ENCODE results near the gene CRB3. TPM values are rescaled to one million over a fixed set of nuclear protein-coding genes. Genes with fewer than 3 reads are reported as not detected.

The CRB3 gene
- total RNA-seq, 2 experiments from 2014 or later, result 1.2 to 2.9 TPM

DNA sequence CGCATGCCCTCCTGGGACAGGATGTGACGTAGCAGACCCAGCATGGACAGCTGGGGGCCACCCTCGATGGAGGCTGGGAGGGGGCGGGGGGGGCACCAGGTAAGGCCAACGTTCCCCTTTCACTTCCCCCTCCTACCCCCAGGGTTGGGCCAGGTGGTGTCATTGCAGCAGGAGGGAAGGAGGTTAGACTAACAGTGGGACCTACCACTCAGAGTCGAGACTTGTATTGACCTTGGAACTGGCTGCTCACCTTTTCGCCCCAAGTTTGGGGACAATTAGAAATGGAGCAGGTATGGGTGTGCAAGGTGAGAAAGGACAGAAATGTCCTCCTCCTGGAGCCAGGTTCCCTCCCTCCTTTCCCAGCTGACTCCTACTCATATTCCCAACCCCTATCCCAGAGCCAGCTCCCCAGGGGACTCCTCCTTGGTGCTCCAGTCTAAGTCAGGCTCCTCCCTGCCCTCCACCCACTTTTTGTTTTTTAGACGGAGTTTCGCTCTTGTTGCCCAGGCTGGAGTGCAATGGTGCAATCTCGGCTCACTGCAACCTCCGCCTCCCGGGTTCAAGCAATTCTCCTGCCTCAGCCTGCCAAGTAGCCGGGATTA, 21.9 kb upstream of the CRB3 start:
- no peak for DNase-seq (ENCODE audit: low spot score)
- no peaks in the 10 kb centered on the region for H3K9me2 ChIP-seq (ENCODE audit: insufficient read depth, low read length)
- H3K27ac ChIP-seq (ENCODE audit: low read depth, low read length, poor library complexity, severe bottlenecking), result no peak overlapping the region
- TF ChIP-seq, protein P1, sequence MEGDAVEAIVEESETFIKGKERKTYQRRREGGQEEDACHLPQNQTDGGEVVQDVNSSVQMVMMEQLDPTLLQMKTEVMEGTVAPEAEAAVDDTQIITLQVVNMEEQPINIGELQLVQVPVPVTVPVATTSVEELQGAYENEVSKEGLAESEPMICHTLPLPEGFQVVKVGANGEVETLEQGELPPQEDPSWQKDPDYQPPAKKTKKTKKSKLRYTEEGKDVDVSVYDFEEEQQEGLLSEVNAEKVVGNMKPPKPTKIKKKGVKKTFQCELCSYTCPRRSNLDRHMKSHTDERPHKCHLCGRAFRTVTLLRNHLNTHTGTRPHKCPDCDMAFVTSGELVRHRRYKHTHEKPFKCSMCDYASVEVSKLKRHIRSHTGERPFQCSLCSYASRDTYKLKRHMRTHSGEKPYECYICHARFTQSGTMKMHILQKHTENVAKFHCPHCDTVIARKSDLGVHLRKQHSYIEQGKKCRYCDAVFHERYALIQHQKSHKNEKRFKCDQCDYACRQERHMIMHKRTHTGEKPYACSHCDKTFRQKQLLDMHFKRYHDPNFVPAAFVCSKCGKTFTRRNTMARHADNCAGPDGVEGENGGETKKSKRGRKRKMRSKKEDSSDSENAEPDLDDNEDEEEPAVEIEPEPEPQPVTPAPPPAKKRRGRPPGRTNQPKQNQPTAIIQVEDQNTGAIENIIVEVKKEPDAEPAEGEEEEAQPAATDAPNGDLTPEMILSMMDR (conservative IDR thresholded peaks at IDR 0.05; ENCODE audit: low read length), result no peak
- no peak for TF ChIP-seq EZH2phosphoT487 (IDR thresholded peaks at IDR 0.05; ENCODE audit: borderline replicate concordance, low read depth, low read length)
- no peak overlapping the region for H3K4me3 ChIP-seq (ENCODE audit: low read depth, low read length, poor library complexity, severe bottlenecking)
- H3K79me2 ChIP-seq (ENCODE audit: insufficient read depth, low read depth, low read length), result no peaks in the 10 kb centered on the region
- no peak overlapping the region for H2AFZ ChIP-seq (ENCODE audit: low read length)
- ChIA-PET CTCF (ENCODE audit: unreplicated experiment) (no interaction called here), POLR2A (no interaction called here)
- intact Hi-C loops (cut with micrococcal nuclease; ENCODE audit: unreplicated experiment), result no loop called here
- H3K36me3 ChIP-seq (ENCODE audit: insufficient read depth, low read length), result peaks cover 34% of the 10 kb centered on the region
- no peaks in the 10 kb centered on the region for H3K4me1 ChIP-seq (ENCODE audit: insufficient read depth, low read length, poor library complexity, severe bottlenecking)
- H4K20me1 ChIP-seq (ENCODE audit: insufficient read depth, low read length), result no peaks in the 10 kb centered on the region
- no peak overlapping the region for H3K4me2 ChIP-seq (ENCODE audit: low read length)
- no TSS peak for BruUV-seq (replicated peaks)
- no peaks in the 10 kb centered on the region for H3K9me3 ChIP-seq (ENCODE audit: low read length)

DNA sequence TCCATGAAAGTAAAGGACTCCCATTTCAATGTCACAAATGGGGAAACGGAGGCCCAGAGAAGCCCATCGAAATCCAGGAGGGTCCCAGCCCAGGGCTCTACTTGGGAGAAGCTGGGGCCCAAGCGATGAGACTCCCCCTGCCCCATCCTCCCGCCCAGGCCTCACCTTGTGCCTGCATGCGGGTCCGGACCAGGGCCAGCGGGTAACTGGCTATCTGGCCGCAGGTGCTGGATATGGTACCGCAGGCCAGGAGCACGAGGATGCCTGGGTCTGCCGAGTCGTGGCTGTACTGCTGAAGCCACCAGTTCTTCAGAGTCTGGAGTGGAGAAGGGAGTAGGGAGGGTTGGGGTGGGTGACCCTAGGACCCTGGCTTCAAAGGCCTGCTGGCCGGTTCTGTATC, 20.1 kb upstream of the CRB3 start:
- CTCF ChIA-PET (ENCODE audit: unreplicated experiment), result no interaction called here
- no TSS peak for BruUV-seq (replicated peaks)
- intact Hi-C loops (cut with micrococcal nuclease; ENCODE audit: unreplicated experiment), result no loop called here

DNA sequence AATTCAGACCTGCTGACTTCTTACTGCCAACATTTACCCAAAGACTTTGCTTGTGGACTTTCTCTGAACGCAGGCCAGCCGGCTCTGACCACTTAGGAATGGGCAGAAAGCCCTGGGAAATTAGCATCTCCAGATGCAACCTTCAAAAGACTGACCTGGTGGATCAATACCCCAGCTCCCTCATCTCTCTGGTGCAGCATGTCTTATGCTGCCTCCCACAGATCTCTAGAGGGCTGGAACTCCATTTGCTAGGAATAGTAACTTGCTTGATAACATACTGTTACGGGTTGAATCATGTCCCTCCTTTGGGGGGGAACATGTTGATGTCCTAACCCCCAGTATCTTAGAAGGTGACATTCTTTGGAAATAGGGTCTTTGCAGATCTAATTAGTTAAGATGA, 17.6 kb upstream of the CRB3 start:
- H3K9me2 ChIP-seq (ENCODE audit: insufficient read depth, low read length), result no peaks in the 10 kb centered on the region
- H3K27ac ChIP-seq (ENCODE audit: low read depth, low read length, poor library complexity, severe bottlenecking), result no peak overlapping the region
- CTCF ChIA-PET (ENCODE audit: unreplicated experiment), result no interaction called here
- H3K4me3 ChIP-seq (ENCODE audit: low read depth, low read length, poor library complexity, severe bottlenecking), result no peak overlapping the region
- H3K4me2 ChIP-seq (ENCODE audit: low read length), result no peak overlapping the region
- TF ChIP-seq, protein P1 (conservative IDR thresholded peaks at IDR 0.05; ENCODE audit: low read length), result no peak
- no peak for TF ChIP-seq EZH2phosphoT487 (IDR thresholded peaks at IDR 0.05; ENCODE audit: borderline replicate concordance, low read depth, low read length)
- POLR2A ChIA-PET, result no interaction called here
- no peaks in the 10 kb centered on the region for H3K9me3 ChIP-seq (ENCODE audit: low read length)
- BruUV-seq (replicated peaks), result no TSS peak
- no peak for DNase-seq (ENCODE audit: low spot score)
- no peaks in the 10 kb centered on the region for H3K79me2 ChIP-seq (ENCODE audit: insufficient read depth, low read depth, low read length)
- no peak overlapping the region for H2AFZ ChIP-seq (ENCODE audit: low read length)
- H4K20me1 ChIP-seq (ENCODE audit: insufficient read depth, low read length), result no peaks in the 10 kb centered on the region
- intact Hi-C loops (cut with micrococcal nuclease; ENCODE audit: unreplicated experiment), result no loop called here
- peaks cover 53% of the 10 kb centered on the region for H3K36me3 ChIP-seq (ENCODE audit: insufficient read depth, low read length)
- no peaks in the 10 kb centered on the region for H3K4me1 ChIP-seq (ENCODE audit: insufficient read depth, low read length, poor library complexity, severe bottlenecking)

More for the DNA sequence above, 20.1 kb upstream of the CRB3 start:
- H2AFZ ChIP-seq (ENCODE audit: low read length), result no peak overlapping the region
- no peak for DNase-seq (ENCODE audit: low spot score)
- no peak overlapping the region for H3K27ac ChIP-seq (ENCODE audit: low read depth, low read length, poor library complexity, severe bottlenecking)
- POLR2A ChIA-PET, result no interaction called here
- no peaks in the 10 kb centered on the region for H4K20me1 ChIP-seq (ENCODE audit: insufficient read depth, low read length)
- H3K36me3 ChIP-seq (ENCODE audit: insufficient read depth, low read length), result peaks cover 41% of the 10 kb centered on the region
- H3K9me2 ChIP-seq (ENCODE audit: insufficient read depth, low read length), result no peaks in the 10 kb centered on the region
- H3K9me3 ChIP-seq (ENCODE audit: low read length), result no peaks in the 10 kb centered on the region
- TF ChIP-seq, protein P1 (conservative IDR thresholded peaks at IDR 0.05; ENCODE audit: low read length), result no peak
- no peak for TF ChIP-seq EZH2phosphoT487 (IDR thresholded peaks at IDR 0.05; ENCODE audit: borderline replicate concordance, low read depth, low read length)
- H3K4me1 ChIP-seq (ENCODE audit: insufficient read depth, low read length, poor library complexity, severe bottlenecking), result no peaks in the 10 kb centered on the region
- H3K79me2 ChIP-seq (ENCODE audit: insufficient read depth, low read depth, low read length), result no peaks in the 10 kb centered on the region
- H3K4me3 ChIP-seq (ENCODE audit: low read depth, low read length, poor library complexity, severe bottlenecking), result no peak overlapping the region
- no peak overlapping the region for H3K4me2 ChIP-seq (ENCODE audit: low read length)

Measured in OCI-LY7 (cell line).